HepG2 (cell line): ENCODE measurements around the gene MYPN. TPM values are rescaled to one million over a fixed set of nuclear protein-coding genes. Genes with fewer than 3 reads are reported as not detected.

Experiments used
- ATAD3A ChIP-seq: sonication (generic); formaldehyde crosslinking; IDR thresholded peaks from 2 replicates; pipeline ENCODE4 v1.4.0; 2020; ENCODE audit warnings: missing genetic modification reagents
- GABPA ChIP-seq, 2 experiments: IDR thresholded peaks; 2 replicates each; pipeline ENCODE4 v1.6.1; 2011 to 2016; ENCODE audit warnings: low read depth in 2 of 2, low read length in 1 of 2, missing biosample characterization in 1 of 2, missing genetic modification characterization in 1 of 2
- IKZF5 ChIP-seq: IDR thresholded peaks from 2 replicates; pipeline ENCODE4 v1.6.1; 2018; ENCODE audit warnings: missing genetic modification reagents, mild to moderate bottlenecking, missing compliant biosample characterization
- MBNL3 ChIP-seq: fragments of 250-450 bp; sonication (Bioruptor Pico); conservative IDR thresholded peaks from 2 replicates; pipeline ENCODE4 v1.8.0; 2022; ENCODE audit warnings: mild to moderate bottlenecking, inconsistent platforms
- PRDM15 ChIP-seq: sonication (generic); formaldehyde crosslinking; IDR thresholded peaks from 2 replicates; pipeline ENCODE4 v1.4.0; 2020; ENCODE audit warnings: missing genetic modification reagents
- RFXAP ChIP-seq: sonication (generic); formaldehyde crosslinking; IDR thresholded peaks from 2 replicates; pipeline ENCODE4 v1.4.0; 2020; ENCODE audit warnings: missing genetic modification reagents, borderline replicate concordance
- SP5 ChIP-seq: IDR thresholded peaks from 2 replicates; pipeline ENCODE4 v1.6.1; 2016; ENCODE audit warnings: low read depth, borderline replicate concordance
- SRY ChIP-seq: sonication (generic); formaldehyde crosslinking; IDR thresholded peaks from 2 replicates; pipeline ENCODE4 v1.8.0; 2022; ENCODE audit warnings: mild to moderate bottlenecking, missing genetic modification reagents
- ZNF142 ChIP-seq: sonication (generic); formaldehyde crosslinking; IDR thresholded peaks from 2 replicates; pipeline ENCODE4 v1.4.0; 2020; ENCODE audit warnings: missing genetic modification reagents
- ZNF235 ChIP-seq: sonication (generic); formaldehyde crosslinking; IDR thresholded peaks from 2 replicates; pipeline ENCODE4 v1.8.1; 2023; ENCODE audit warnings: mild to moderate bottlenecking, missing genetic modification reagents, borderline replicate concordance
- ZNF34 ChIP-seq: sonication (generic); formaldehyde crosslinking; IDR thresholded peaks from 2 replicates; pipeline ENCODE4 v1.4.0; 2020; ENCODE audit warnings: mild to moderate bottlenecking, missing genetic modification reagents, borderline replicate concordance
- ZNF687 ChIP-seq: sonication (generic); formaldehyde crosslinking; IDR thresholded peaks from 2 replicates; pipeline ENCODE4 v1.5.1; 2020; ENCODE audit warnings: mild to moderate bottlenecking, missing genetic modification reagents, moderate library complexity
- polyA plus RNA-seq, 8 experiments: library from polyadenylated mRNA; depleted of rRNA in 3 of 8; stranded (reverse) in 7 of 8; unstranded in 1 of 8; fragments of >200 nt; fragmentation: Illumina TruSeq in 4 of 8; extraction: Trizol in 4 of 8; gene quantifications; 2 replicates each; pipeline versions ENCODE4 v1.2.1 to v1.2.3, GENCODE V29; 2011 to 2016; ENCODE audit warnings: low read depth in 4 of 8, missing spikeins in 1 of 8, mixed read lengths in 1 of 8; ENCODE audit not compliant: insufficient read depth in 1 of 8
- total RNA-seq, 5 experiments: library from RNA; depleted of rRNA; stranded (reverse); fragments of >200 nt; fragmentation: Illumina TruSeq; extraction: Trizol; gene quantifications; 2 replicates each; pipeline ENCODE4 v1.2.3, GENCODE V29; 2016; ENCODE audit warnings: low read depth in 1 of 5

Gene MYPN
- total and polyA plus RNA-seq, 2 of the 13 experiments (the other 11 are each of a cell fraction or from before 2014, with no cell fraction given) = not detected

GRCh38 chr10:68074775-68075549 lies 34.3 kb upstream of the MYPN start, which contains the start of gene HERC4 (continued):
- TF ChIP-seq ZNF142 (CRISPR knock-in tag) (peak; percentile 44; the same call in 1 of the 2 replicates), MBNL3 (CRISPR knock-in tag) (no peak), ZNF687 (CRISPR knock-in tag) (peak; percentile 85), IKZF5 (CRISPR knock-in tag) (peak; percentile 79; the same call in 1 of the 2 replicates), ATAD3A (CRISPR knock-in tag) (no peak), ZNF34 (no peak), SP5 (peak; percentile 38; the same call in 1 of the 2 replicates), SRY (no peak; the same call in none of the 2 replicates), GABPA (IDR thresholded peaks at IDR 0.05; ENCODE audit: low read depth, low read length) (peak; percentile 74), GABPA (CRISPR knock-in tag; IDR thresholded peaks at IDR 0.05; ENCODE audit: low read depth) (peak; percentile 84), ZNF235 (CRISPR knock-in tag) (0 out of 2 replicates have a peak, but pooled peaks have one; percentile 41), RFXAP (CRISPR knock-in tag) (0 out of 2 replicates have a peak, but pooled peaks have one; percentile 37), PRDM15 (CRISPR knock-in tag) (no peak)
